CD4-positive, CD25-positive, alpha-beta regulatory T cell (primary cell): Measurements from ENCODE around the gene B4GALT7. TPM values are rescaled to one million over a fixed set of nuclear protein-coding genes. Genes with fewer than 3 reads are reported as not detected.

Experiments used
- ATAC-seq, 2 donors: fragments of 150-1000 bp; cut with Tn5 transposase; one replicate each; pipeline ENCODE4 v1.10.0; 2021; ENCODE audit warnings: low read depth in 2 of 2, moderate number of reproducible peaks in 2 of 2, moderate library complexity in 1 of 2
- DNase-seq, 3 donors: peaks; one replicate each; pipeline versions ENCODE4 v3.0.0 to v3.0.0-alpha.2; 2012 to 2022; ENCODE audit warnings: mixed read lengths in 1 of 3
- H3K27ac ChIP-seq: one replicate; pipeline ENCODE4 v1.7.0; 2013; ENCODE audit warnings: mild to moderate bottlenecking, low read length; ENCODE audit not compliant: insufficient read depth, poor library complexity, severe bottlenecking
- H3K27me3 ChIP-seq: one replicate; pipeline ENCODE4 v1.7.0; 2013; ENCODE audit warnings: low read length; ENCODE audit not compliant: control insufficient read depth, insufficient read depth
- H3K36me3 ChIP-seq: one replicate; pipeline ENCODE4 v1.7.0; 2013; ENCODE audit warnings: mild to moderate bottlenecking, low read length, moderate library complexity; ENCODE audit not compliant: control insufficient read depth, insufficient read depth
- H3K4me1 ChIP-seq: 2 replicates; pipeline ENCODE4 v1.7.0; 2013; ENCODE audit warnings: mild to moderate bottlenecking, low read length; ENCODE audit not compliant: insufficient read depth, control insufficient read depth, poor library complexity, severe bottlenecking
- H3K4me3 ChIP-seq: one replicate; pipeline ENCODE4 v1.7.0; 2013; ENCODE audit warnings: low read depth, mild to moderate bottlenecking, low read length, moderate library complexity
- H3K9me3 ChIP-seq, 2 experiments: 1 replicate in 1 of 2; 2 replicates in 1 of 2; pipeline ENCODE4 v1.7.0; 2013; ENCODE audit warnings: low read length in 2 of 2, mild to moderate bottlenecking in 1 of 2, moderate library complexity in 1 of 2; ENCODE audit not compliant: control insufficient read depth in 2 of 2
- H3K27ac Mint-ChIP-seq, 3 donors: one replicate each; pipeline ENCODE4 v1.8.0; 2020 to 2022; ENCODE audit warnings: mild to moderate bottlenecking in 3 of 3, mixed read lengths in 3 of 3, moderate library complexity in 2 of 3
- H3K27me3 Mint-ChIP-seq: one replicate; pipeline ENCODE4 v1.8.0; 2022; ENCODE audit warnings: mild to moderate bottlenecking, mixed read lengths
- H3K36me3 Mint-ChIP-seq: one replicate; pipeline ENCODE4 v1.8.0; 2020; ENCODE audit warnings: mixed read lengths
- H3K4me1 Mint-ChIP-seq, 4 donors: one replicate each; pipeline ENCODE4 v1.8.0; 2020 to 2022; ENCODE audit warnings: mixed read lengths in 4 of 4, mild to moderate bottlenecking in 1 of 4
- H3K4me3 Mint-ChIP-seq, 4 donors: one replicate each; pipeline ENCODE4 v1.8.0; 2020 to 2022; ENCODE audit warnings: mild to moderate bottlenecking in 4 of 4, mixed read lengths in 4 of 4, moderate library complexity in 3 of 4
- H3K9me3 Mint-ChIP-seq, 7 donors: one replicate each; pipeline ENCODE4 v1.8.0; 2020 to 2022; ENCODE audit warnings: mixed read lengths in 7 of 7, mild to moderate bottlenecking in 3 of 7, moderate library complexity in 2 of 7
- polyA plus RNA-seq, 4 donors: library from polyadenylated mRNA; unstranded; fragments of 300-500 nt; fragmentation: Illumina TruSeq; gene quantifications; one replicate each; pipeline ENCODE4 v1.2.3, GENCODE V29; 2021
- total RNA-seq: library from RNA; stranded (reverse); gene quantifications from one replicate; pipeline ENCODE4 v1.2.3, GENCODE V29; 2022

Gene B4GALT7
- total and polyA plus RNA-seq, 5 donors from 2014 or later: 18.3 to 24.2 (median 18.8) TPM

- no peaks in the 10 kb centered on the region for H3K9me3 ChIP-seq
- no peaks in the 10 kb centered on the region for H3K27me3 ChIP-seq
- no peak overlapping the region for H3K4me3 ChIP-seq
- peaks cover 0 to 3% (median 0%) of the 10 kb centered on the region in 7 donors for H3K9me3 Mint-ChIP-seq
- H3K4me3 Mint-ChIP-seq: no peak overlapping the region
- ATAC-seq (no peak), DNase-seq (no peak)
- no peak overlapping the region for H3K27ac Mint-ChIP-seq
- H3K27me3 Mint-ChIP-seq: peaks cover 22% of the 10 kb centered on the region
- H3K36me3 ChIP-seq: no peaks in the 10 kb centered on the region
- H3K4me1 ChIP-seq: no peaks in the 10 kb centered on the region
- no peak overlapping the region for H3K27ac ChIP-seq
- H3K4me1 Mint-ChIP-seq: no peaks in the 10 kb centered on the region
- H3K36me3 Mint-ChIP-seq: no peaks in the 10 kb centered on the region
Measured at GRCh38 chr5:177578316-177578715, 21.6 kb upstream of the B4GALT7 start.

GRCh38 chr5:177588413-177588909 is 11.5 kb upstream of the B4GALT7 start:
- no peak for ATAC-seq
- peaks cover 43% of the 10 kb centered on the region for H3K27me3 Mint-ChIP-seq
- Histone ChIP-seq H3K27ac (no peak overlapping the region), H3K27me3 (peaks cover 14% of the 10 kb centered on the region), H3K4me3 (no peak overlapping the region), H3K4me1 (peaks cover 12% of the 10 kb centered on the region), H3K36me3 (peaks cover 3% of the 10 kb centered on the region), H3K9me3 (no peaks in the 10 kb centered on the region)
- H3K36me3 Mint-ChIP-seq: peaks cover 3% of the 10 kb centered on the region
- DNase-seq: no peak
- peaks cover 0 to 19% (median 10%) of the 10 kb centered on the region in 4 donors for H3K4me1 Mint-ChIP-seq
- no peak overlapping the region for H3K27ac Mint-ChIP-seq
- H3K4me3 Mint-ChIP-seq: no peak overlapping the region
- peaks cover 0 to 1% (median 0%) of the 10 kb centered on the region in 7 donors for H3K9me3 Mint-ChIP-seq

- Histone ChIP-seq H3K4me3 (no peak overlapping the region), H3K27ac (no peak overlapping the region), H3K4me1 (peaks cover 18% of the 10 kb centered on the region), H3K9me3 (no peaks in the 10 kb centered on the region), H3K27me3 (peaks cover 14% of the 10 kb centered on the region), H3K36me3 (peaks cover 22% of the 10 kb centered on the region)
- peaks cover 0 to 22% (median 11%) of the 10 kb centered on the region in 4 donors for H3K4me1 Mint-ChIP-seq
- peaks cover 8% of the 10 kb centered on the region for H3K36me3 Mint-ChIP-seq
- no peak overlapping the region for H3K27ac Mint-ChIP-seq
- H3K27me3 Mint-ChIP-seq: peaks cover 29% of the 10 kb centered on the region
- no peak for ATAC-seq
- DNase-seq: no peak
- H3K9me3 Mint-ChIP-seq: no peaks in the 10 kb centered on the region
- peak overlapping the region in 2 of 4 donors; percentile 5 to 70 for H3K4me3 Mint-ChIP-seq
Measured at GRCh38 chr5:177590406-177590805, 9.5 kb upstream of the B4GALT7 start.

- H3K9me3 ChIP-seq: no peaks in the 10 kb centered on the region
- H3K36me3 ChIP-seq: peaks cover 35% of the 10 kb centered on the region
- H3K9me3 Mint-ChIP-seq: no peaks in the 10 kb centered on the region
- peaks cover 11% of the 10 kb centered on the region for H3K27me3 ChIP-seq
- no peak for DNase-seq
- H3K4me3 Mint-ChIP-seq: peak overlapping the region; percentile 95 to 100 (median 99)
- H3K27ac Mint-ChIP-seq: peak overlapping the region; percentile 22 to 99 (median 94)
- peaks cover 21% of the 10 kb centered on the region for H3K27me3 Mint-ChIP-seq
- peak overlapping the region; percentile 73 for H3K27ac ChIP-seq
- peaks cover 15% of the 10 kb centered on the region for H3K36me3 Mint-ChIP-seq
- no peak for ATAC-seq
- peaks cover 18% of the 10 kb centered on the region for H3K4me1 ChIP-seq
- H3K4me1 Mint-ChIP-seq: peaks cover 0 to 24% (median 12%) of the 10 kb centered on the region in 4 donors
- H3K4me3 ChIP-seq: peak overlapping the region; percentile 42
Measured at GRCh38 chr5:177591690-177592009, 8.3 kb upstream of the B4GALT7 start.

GRCh38 chr5:177592010-177592834 is 7.7 kb upstream of the B4GALT7 start, which contains the start of gene TMED9:
TMED9 (plus strand) TSS chr5:177592203; CDS start chr5:177592215, 12 bp downstream.
- Histone ChIP-seq H3K36me3 (peaks cover 35% of the 10 kb centered on the region), H3K9me3 (no peaks in the 10 kb centered on the region), H3K27me3 (peaks cover 11% of the 10 kb centered on the region), H3K4me3 (peak within 1 kb of the TSS; percentile 81), H3K4me1 (peaks cover 18% of the 10 kb centered on the region), H3K27ac (peak within 1 kb of the TSS; percentile 73)
- DNase-seq (peak; percentile 83 to 92 (median 90)), ATAC-seq (peak; percentile 98)
- peaks cover 15% of the 10 kb centered on the region for H3K36me3 Mint-ChIP-seq
- H3K27me3 Mint-ChIP-seq: peaks cover 18% of the 10 kb centered on the region
- peaks cover 0 to 26% (median 12%) of the 10 kb centered on the region in 4 donors for H3K4me1 Mint-ChIP-seq
- H3K4me3 Mint-ChIP-seq: peak within 1 kb of the TSS; percentile 95 to 100 (median 99)
- H3K9me3 Mint-ChIP-seq: no peaks in the 10 kb centered on the region
- peak within 1 kb of the TSS; percentile 78 to 99 (median 94) for H3K27ac Mint-ChIP-seq

- H3K27ac ChIP-seq: no peak overlapping the region
- H3K36me3 ChIP-seq: peaks cover 35% of the 10 kb centered on the region
- Mint-ChIP-seq H3K9me3 (no peaks in the 10 kb centered on the region), H3K36me3 (peaks cover 15% of the 10 kb centered on the region), H3K4me3 (peak overlapping the region; percentile 95 to 100 (median 99)), H3K27me3 (peaks cover 16% of the 10 kb centered on the region), H3K27ac (peak overlapping the region in 1 of 3 donors; percentile 94), H3K4me1 (peaks cover 0 to 28% (median 12%) of the 10 kb centered on the region in 4 donors)
- ATAC-seq: no peak
- H3K4me1 ChIP-seq: peaks cover 18% of the 10 kb centered on the region
- DNase-seq: no peak
- peak overlapping the region; percentile 81 for H3K4me3 ChIP-seq
- peaks cover 11% of the 10 kb centered on the region for H3K27me3 ChIP-seq
- no peaks in the 10 kb centered on the region for H3K9me3 ChIP-seq
Measured at GRCh38 chr5:177592905-177593304, 7.0 kb upstream of the B4GALT7 start.

GRCh38 chr5:177593511-177593910 is 6.4 kb upstream of the B4GALT7 start:
- Histone ChIP-seq H3K27me3 (peaks cover 8% of the 10 kb centered on the region), H3K36me3 (peaks cover 35% of the 10 kb centered on the region), H3K27ac (no peak overlapping the region), H3K9me3 (no peaks in the 10 kb centered on the region), H3K4me3 (peak overlapping the region; percentile 48), H3K4me1 (peaks cover 20% of the 10 kb centered on the region)
- ATAC-seq (no peak), DNase-seq (no peak)
- peak overlapping the region; percentile 17 to 100 (median 99) for H3K4me3 Mint-ChIP-seq
- H3K4me1 Mint-ChIP-seq: peaks cover 0 to 31% (median 14%) of the 10 kb centered on the region in 4 donors
- no peaks in the 10 kb centered on the region for H3K9me3 Mint-ChIP-seq
- peaks cover 10% of the 10 kb centered on the region for H3K27me3 Mint-ChIP-seq
- H3K27ac Mint-ChIP-seq: peak overlapping the region; percentile 36 to 94 (median 79)
- peaks cover 15% of the 10 kb centered on the region for H3K36me3 Mint-ChIP-seq
